Measurements from ENCODE around the gene GALR2.

Gene GALR2

GRCh38 chr17:76083536-76084182 is 9.1 kb downstream of the GALR2 start:
- DNase-seq (ENCODE audit: low read depth): no peak

DNA sequence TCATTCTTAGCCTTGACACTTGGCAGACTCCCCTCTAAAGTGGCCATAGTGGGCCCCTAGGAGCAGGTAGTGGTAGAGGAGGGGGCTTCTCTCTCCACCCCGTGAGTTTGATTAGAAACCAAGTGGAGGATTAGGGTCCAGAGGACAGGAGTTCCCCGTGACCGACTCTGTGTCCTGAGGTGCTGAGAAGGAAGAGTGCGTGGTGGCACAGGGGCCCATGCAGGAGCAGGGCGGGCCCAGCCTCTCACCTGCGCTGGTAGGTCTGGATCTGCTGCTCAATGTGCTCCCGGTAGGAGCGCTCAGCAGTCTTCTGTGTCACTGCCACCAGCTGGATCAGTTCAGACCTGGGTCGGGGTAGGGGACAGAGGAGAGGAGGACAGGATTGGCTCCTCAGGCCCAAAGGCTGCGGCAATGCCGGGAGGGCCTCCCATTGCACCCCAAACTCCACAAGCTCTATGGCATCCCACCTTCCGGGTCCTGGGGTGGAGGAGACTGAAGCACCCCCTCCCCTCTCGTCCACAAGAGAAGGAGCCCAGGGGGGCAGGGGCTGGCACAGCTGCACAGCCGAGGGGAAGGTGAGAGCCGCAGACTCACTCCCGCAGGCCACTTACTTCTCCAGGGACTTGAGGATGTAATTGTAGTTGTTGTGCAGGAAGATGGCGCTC is 10.6 kb downstream of the GALR2 start:
- TF ChIP-seq CTCF (conservative IDR thresholded peaks at IDR 0.05; ENCODE audit: low read length): no peak
- DNase-seq (ENCODE audit: low read depth): no peak
- H3K4me3 ChIP-seq (ENCODE audit: low read length): no peak overlapping the region

More at GRCh38 chr17:76083536-76084182, 9.1 kb downstream of the GALR2 start:
- TF ChIP-seq CTCF (conservative IDR thresholded peaks at IDR 0.05; ENCODE audit: low read length): no peak
- no peak overlapping the region for H3K4me3 ChIP-seq (ENCODE audit: low read length)

DNA sequence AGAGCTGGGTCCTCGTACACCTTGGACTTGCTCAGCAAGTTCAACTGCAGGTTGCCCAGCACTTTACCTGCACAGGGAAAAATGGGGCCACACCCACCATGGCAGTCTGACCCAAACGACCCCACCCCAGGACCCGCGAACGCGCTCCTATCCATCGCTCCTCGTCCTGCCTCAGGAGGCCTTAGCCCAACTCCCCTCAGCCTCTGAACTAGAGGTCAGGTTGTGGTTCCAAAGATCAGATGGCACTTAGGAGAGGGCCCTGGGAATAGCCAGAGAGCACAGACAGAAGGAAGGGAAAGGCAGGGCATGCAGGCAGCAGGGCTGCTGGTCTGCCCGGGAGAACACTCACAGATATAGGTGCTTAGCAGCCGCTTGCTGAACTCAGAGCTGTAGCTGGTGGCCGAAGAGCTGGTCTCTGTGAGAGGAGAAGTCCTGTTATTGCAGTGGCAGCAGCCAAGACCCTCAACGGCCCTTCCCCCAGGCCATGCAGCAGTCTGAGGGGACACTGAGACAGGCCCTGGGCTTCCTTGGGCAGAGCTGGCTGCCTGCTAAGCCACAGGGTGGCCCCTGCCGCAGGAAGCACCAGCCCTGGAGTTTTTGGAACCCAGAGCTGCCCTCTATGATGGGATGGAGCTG is 11.3 kb downstream of the GALR2 start:
- H3K4me3 ChIP-seq (ENCODE audit: low read length): no peak overlapping the region
- DNase-seq (ENCODE audit: low read depth): no peak
- no peak for TF ChIP-seq CTCF (conservative IDR thresholded peaks at IDR 0.05; ENCODE audit: low read length)

- no peak for DNase-seq (ENCODE audit: low read depth)
- H3K4me3 ChIP-seq (ENCODE audit: low read length): no peak overlapping the region
- no peak for TF ChIP-seq CTCF (conservative IDR thresholded peaks at IDR 0.05; ENCODE audit: low read length)
Observed at GRCh38 chr17:76086384-76086783, 11.8 kb downstream of the GALR2 start.

DNA sequence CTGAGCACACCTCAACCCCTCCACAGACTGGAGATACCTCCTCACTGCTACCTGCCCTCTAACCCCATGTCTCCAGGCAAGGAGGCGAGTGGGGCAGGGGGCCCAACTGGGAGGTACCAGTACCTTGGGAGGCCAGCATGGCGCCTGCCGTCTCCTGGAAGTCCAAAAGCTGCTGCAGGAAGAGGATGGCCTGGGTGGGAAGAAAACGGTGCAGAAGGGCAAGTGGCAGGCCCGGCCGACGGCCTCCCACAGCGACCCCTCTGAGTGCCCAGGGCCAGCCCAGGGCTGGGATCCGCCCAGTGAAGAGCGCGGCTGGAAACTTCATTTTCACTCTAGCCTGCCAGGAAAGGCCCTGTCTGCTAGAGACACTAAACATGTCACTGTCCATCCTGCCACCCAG is 12.9 kb downstream of the GALR2 start:
- DNase-seq (ENCODE audit: low read depth): no peak
- TF ChIP-seq CTCF (conservative IDR thresholded peaks at IDR 0.05; ENCODE audit: low read length): no peak
- H3K4me3 ChIP-seq (ENCODE audit: low read length): no peak overlapping the region

DNA sequence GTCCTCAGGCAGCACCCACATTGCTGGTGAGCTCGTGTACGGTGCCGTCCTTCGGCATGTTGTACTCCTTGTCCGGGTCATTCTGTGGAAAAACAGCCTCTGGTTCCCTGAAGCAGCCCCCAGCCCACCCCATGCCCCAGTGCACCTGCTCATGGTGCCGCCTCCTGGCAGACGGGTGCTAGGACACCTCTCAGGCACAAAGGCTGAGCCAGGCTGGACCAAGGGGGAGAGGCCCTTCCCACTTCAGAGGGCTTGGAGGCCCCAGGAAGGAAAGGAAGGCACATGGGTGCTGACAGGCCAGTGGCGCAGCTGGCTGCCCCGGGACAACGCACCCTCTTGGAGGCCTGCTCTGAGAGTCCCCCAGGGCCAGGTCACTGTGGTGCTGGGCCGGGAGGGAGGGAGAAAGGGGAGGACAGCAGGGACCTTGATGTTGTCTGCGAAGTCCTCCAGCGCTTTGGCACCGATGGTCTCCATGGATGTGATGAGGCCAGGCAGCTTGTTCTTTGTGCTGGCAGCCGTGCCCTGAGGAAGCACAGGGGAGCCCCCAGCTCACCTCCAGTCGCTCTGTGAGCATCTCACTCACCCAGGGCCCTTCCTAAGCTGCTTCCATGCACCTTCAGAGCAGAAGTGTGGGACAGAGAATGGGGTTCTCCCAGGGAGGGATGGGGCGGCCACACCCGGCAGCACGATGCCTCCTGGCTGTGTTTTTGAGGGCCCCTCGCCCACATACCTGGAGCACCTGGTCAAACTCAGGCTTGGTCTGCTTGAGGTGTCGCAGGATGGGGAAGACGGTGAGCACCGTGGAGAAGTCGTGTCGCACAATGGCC is 13.7 kb downstream of the GALR2 start:
- no peak for TF ChIP-seq CTCF (conservative IDR thresholded peaks at IDR 0.05; ENCODE audit: low read length)
- no peak overlapping the region for H3K4me3 ChIP-seq (ENCODE audit: low read length)
- no peak for DNase-seq (ENCODE audit: low read depth)

Measured in AG10803 (cell line).